GM18526 (cell line): ENCODE results near the gene TPPP2.

Experiments
- POLR2A ChIP-seq: IDR thresholded peaks from 3 replicates; pipeline ENCODE4 v1.6.1; 2011; ENCODE audit not compliant: insufficient read length; ENCODE audit errors: extremely low read depth

TPPP2 gene

GRCh38 chr14:21011136-21011535, 18.9 kb upstream of the TPPP2 start:
- TF ChIP-seq POLR2A, result no peak

GRCh38 chr14:21014761-21015190, 15.2 kb upstream of the TPPP2 start:
- TF ChIP-seq POLR2A, result no peak

GRCh38 chr14:21015312-21015711, 14.7 kb upstream of the TPPP2 start:
- TF ChIP-seq POLR2A, result no peak

- TF ChIP-seq POLR2A, result no peak
These were observed 13.4 kb upstream of the TPPP2 start for GRCh38 chr14:21016413-21017190.

- TF ChIP-seq POLR2A, result no peak
These were observed 12.3 kb upstream of the TPPP2 start for GRCh38 chr14:21017528-21018245.

- TF ChIP-seq POLR2A, result no peak
These were observed 11.7 kb upstream of the TPPP2 start for GRCh38 chr14:21018286-21018685.

GRCh38 chr14:21018781-21019180, 11.2 kb upstream of the TPPP2 start:
- TF ChIP-seq POLR2A, result no peak

GRCh38 chr14:21019366-21019765, 10.7 kb upstream of the TPPP2 start:
- TF ChIP-seq POLR2A, result no peak

- no peak for TF ChIP-seq POLR2A
These were observed 9.0 kb upstream of the TPPP2 start for GRCh38 chr14:21020977-21021545.

GRCh38 chr14:21022686-21023085, 7.3 kb upstream of the TPPP2 start:
- TF ChIP-seq POLR2A, result no peak

GRCh38 chr14:21023174-21023573, 6.8 kb upstream of the TPPP2 start:
- TF ChIP-seq POLR2A, result no peak

- TF ChIP-seq POLR2A, result no peak
These were observed 6.0 kb upstream of the TPPP2 start for GRCh38 chr14:21023817-21024584.

- no peak for TF ChIP-seq POLR2A
These were observed 5.2 kb upstream of the TPPP2 start, which contains the start of gene NDRG2 for GRCh38 chr14:21024585-21025370. NDRG2 (minus strand) TSS chr14:21025061; CDS start chr14:21023315, 1,746 bp downstream.
